HG02970 (cell line): Measurements from ENCODE around the gene MAPK9.

ENCODE experiments used
- ATAC-seq: cut with Tn5 transposase; IDR thresholded peaks from one replicate; pipeline ENCODE4 v1.9.1; 2021; ENCODE audit warnings: mild to moderate bottlenecking, moderate library complexity, moderate number of reproducible peaks; ENCODE audit not compliant: unreplicated experiment, low FRiP score

MAPK9 gene

GRCh38 chr5:180209137-180209581 lies 82.7 kb downstream of the MAPK9 start, which contains the start of gene RASGEF1C:
TSS of gene RASGEF1C (minus strand) at chr5:180209211. CDS start at chr5:180138052, 71,159 bp downstream.
- no peak for ATAC-seq

GRCh38 chr5:180208435-180209081 lies 83.3 kb downstream of the MAPK9 start:
- no peak for ATAC-seq

GRCh38 chr5:180208038-180208434 lies 83.8 kb downstream of the MAPK9 start:
- no peak for ATAC-seq

- no peak for ATAC-seq
Measured at GRCh38 chr5:180207593-180207992, 84.3 kb downstream of the MAPK9 start.

GRCh38 chr5:180206993-180207392 lies 84.9 kb downstream of the MAPK9 start:
- no peak for ATAC-seq

- ATAC-seq, result no peak
Measured at GRCh38 chr5:180205916-180206315, 86.0 kb downstream of the MAPK9 start.

GRCh38 chr5:180204276-180204819 lies 87.5 kb downstream of the MAPK9 start:
- no peak for ATAC-seq

- ATAC-seq, result no peak
Measured at GRCh38 chr5:180202939-180203573, 88.8 kb downstream of the MAPK9 start.

- no peak for ATAC-seq
Measured at GRCh38 chr5:180201051-180201987, 90.6 kb downstream of the MAPK9 start.

- ATAC-seq, result no peak
Measured at GRCh38 chr5:180199390-180199789, 92.5 kb downstream of the MAPK9 start.

GRCh38 chr5:180198208-180198607 lies 93.7 kb downstream of the MAPK9 start:
- ATAC-seq, result no peak

- ATAC-seq, result no peak
Measured at GRCh38 chr5:180197016-180197702, 94.7 kb downstream of the MAPK9 start.

- no peak for ATAC-seq
Measured at GRCh38 chr5:180194410-180195345, 97.2 kb downstream of the MAPK9 start.

GRCh38 chr5:180193749-180194375 lies 98.0 kb downstream of the MAPK9 start:
- no peak for ATAC-seq

- no peak for ATAC-seq
Measured at GRCh38 chr5:180191716-180192115, 100.2 kb downstream of the MAPK9 start.

- no peak for ATAC-seq
Measured at GRCh38 chr5:180187767-180188166, 104.1 kb downstream of the MAPK9 start.
